K562 (cell line): Measurements from ENCODE around the gene MVB12B. TPM values are rescaled to one million over a fixed set of nuclear protein-coding genes. Genes with fewer than 3 reads are reported as not detected.
A peak's percentile ranks its signal among the peaks of the same experiment; 100 is the strongest.

Experiments
- ESRRB ChIP-seq: fragments of 250-450 bp; sonication (Bioruptor Pico); IDR thresholded peaks from 2 replicates; pipeline ENCODE4 v1.5.0; 2020; ENCODE audit warnings: mild to moderate bottlenecking, moderate library complexity, borderline replicate concordance
- KLF1 ChIP-seq: fragments of 450-650 bp; IDR thresholded peaks from 2 replicates; pipeline ENCODE4 v1.6.1; 2016; ENCODE audit warnings: missing genetic modification characterization, missing compliant biosample characterization
- L3MBTL2 ChIP-seq: fragments of 450-650 bp; IDR thresholded peaks from 2 replicates; pipeline ENCODE4 v1.6.1; 2016; ENCODE audit warnings: mild to moderate bottlenecking, moderate library complexity
- NFE2L1 ChIP-seq: fragments of 450-650 bp; IDR thresholded peaks from 2 replicates; pipeline ENCODE4 v1.6.1; 2016; ENCODE audit warnings: missing genetic modification characterization, low read depth, mild to moderate bottlenecking, missing compliant biosample characterization, moderate library complexity, borderline replicate concordance
- OTX1 ChIP-seq: fragments of 450-650 bp; formaldehyde crosslinking; IDR thresholded peaks from 2 replicates; pipeline ENCODE4 v1.4.0; 2022; ENCODE audit warnings: mild to moderate bottlenecking
- PRDM10 ChIP-seq: fragments of 450-650 bp; IDR thresholded peaks from 2 replicates; pipeline ENCODE4 v1.6.1; 2018; ENCODE audit not compliant: partially characterized antibody
- RBM25 ChIP-seq: fragments of 200-400 bp; formaldehyde crosslinking; IDR thresholded peaks from 2 replicates; pipeline ENCODE4 v1.6.1; 2018; ENCODE audit warnings: low read length, low read depth, moderate library complexity; ENCODE audit not compliant: severe bottlenecking
- RNF2 ChIP-seq: sonication (generic); IDR thresholded peaks from 2 replicates; pipeline ENCODE4 v1.6.1; 2016
- SRSF3 ChIP-seq: fragments of 200-400 bp; formaldehyde crosslinking; IDR thresholded peaks from 2 replicates; pipeline ENCODE4 v1.6.1; 2016; ENCODE audit warnings: mild to moderate bottlenecking, low read length, moderate library complexity; ENCODE audit not compliant: insufficient read depth
- ZEB2 ChIP-seq: fragments of 450-650 bp; IDR thresholded peaks from 2 replicates; pipeline ENCODE4 v1.6.1; 2016
- ZNF395 ChIP-seq: fragments of 200-800 bp; sonication (Bioruptor generic); IDR thresholded peaks from 2 replicates; pipeline ENCODE4 v1.6.1; 2017; ENCODE audit warnings: missing genetic modification characterization, missing compliant biosample characterization
- ZNF436 ChIP-seq: fragments of 250-450, 450-650 bp; sonication (Bioruptor Pico); formaldehyde crosslinking; IDR thresholded peaks from 2 replicates; pipeline ENCODE4 v1.7.0; 2020; ENCODE audit warnings: mild to moderate bottlenecking
- polyA plus RNA-seq, 8 experiments: library from polyadenylated mRNA; depleted of rRNA in 4 of 8; stranded (reverse) in 5 of 8; unstranded in 3 of 8; fragments of >200 nt; fragmentation: Nextera tagmentation in 2 of 8; fragmentation: Illumina TruSeq in 1 of 8; extraction: Ambion mirVana in 2 of 8; extraction: Trizol in 1 of 8; gene quantifications; 2 replicates each; pipeline versions ENCODE4 v1.2.1 to v1.2.3, GENCODE V29; 2011 to 2014; ENCODE audit warnings: inconsistent platforms in 1 of 8, missing spikeins in 1 of 8
- total RNA-seq, 7 experiments: library from RNA; depleted of rRNA in 6 of 7; stranded (reverse); fragments of >200 nt in 6 of 7; fragmentation: Illumina TruSeq in 2 of 7; extraction: Trizol in 2 of 7; gene quantifications; 2 replicates each; pipeline versions ENCODE4 v1.2.1 to v1.2.3, GENCODE V29; 2011 to 2021; ENCODE audit warnings: low replicate concordance in 1 of 7

The MVB12B gene
- total and polyA plus RNA-seq, 9 of the 15 experiments (the other 6 are each of a cell fraction or from before 2014, with no cell fraction given): not detected

GRCh38 chr9:126306071-126306647, 20.5 kb upstream of the MVB12B start (continued):
- TF ChIP-seq PRDM10 (no peak), NFE2L1 (no peak), L3MBTL2 (no peak), KLF1 (tag) (no peak), OTX1 (CRISPR knock-in tag) (no peak), ZNF436 (no peak), RNF2 (no peak), SRSF3 (no peak), ZEB2 (no peak), ZNF395 (CRISPR knock-in tag) (no peak), ESRRB (CRISPR knock-in tag) (no peak), RBM25 (peak; percentile 57)
